Stimulated activated CD8-positive, alpha-beta memory T cell treated with anti-CD3 and anti-CD28 coated beads, Interleukin-4, amount 100 ng/mL, for 48 hours (primary cell): ENCODE results near the gene SRGAP3.
"Not testable (repeated sequence)": the region's sequence is repeated elsewhere in the genome, so short reads cannot be mapped to it uniquely, and the experiment has no call there.

Source experiments
- DNase-seq: peaks from one replicate; pipeline ENCODE4 v3.0.0-alpha.2; 2020

SRGAP3 gene

DNA sequence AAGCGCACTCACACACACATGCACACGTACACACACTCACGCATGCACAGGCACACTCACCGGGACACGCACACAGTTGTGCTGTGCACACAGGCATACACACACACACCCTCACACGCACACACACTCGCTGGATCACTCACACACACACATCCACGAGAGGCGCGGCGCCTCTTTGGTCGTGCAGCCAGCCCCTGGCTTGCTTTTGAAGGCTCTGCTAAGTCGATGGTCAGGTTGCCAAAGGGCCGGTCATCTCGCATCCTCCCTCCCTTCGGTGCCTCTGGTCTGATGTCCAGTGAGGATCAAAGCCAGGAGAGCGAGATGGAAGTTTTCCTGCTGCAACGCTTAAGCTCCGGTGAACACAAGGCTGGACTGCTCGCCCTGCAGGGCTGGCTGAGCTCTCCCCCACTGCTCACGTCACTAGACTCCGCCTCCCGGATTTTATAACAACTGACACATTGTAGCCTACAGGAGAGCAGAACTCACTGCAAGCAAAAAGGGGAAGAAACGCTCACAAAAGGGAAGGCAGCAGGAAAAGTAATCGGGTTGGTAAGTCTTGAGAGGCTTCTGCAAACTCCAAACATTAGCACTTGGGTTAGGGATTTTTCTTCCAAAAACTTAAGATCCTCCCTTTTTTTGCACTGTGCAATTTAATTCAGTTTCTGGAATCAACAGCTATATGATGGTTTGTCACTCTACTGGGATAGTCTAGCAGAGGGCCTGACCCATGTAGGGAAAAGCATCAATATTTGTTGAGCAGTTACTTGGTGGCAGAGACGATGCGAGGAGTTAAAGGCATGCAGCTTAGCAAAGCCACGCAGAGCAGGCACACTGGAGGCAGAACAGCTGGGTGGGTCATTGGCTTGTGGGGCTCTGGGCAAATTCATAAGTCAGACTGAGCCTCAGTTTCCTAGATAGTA is at the start of gene SRGAP3:
Gene SRGAP3, minus strand, starts transcription at position 374 of the 920 bp plus-strand sequence. CDS start 695 bp downstream, outside the sequence.
- DNase-seq: peak; percentile 81

DNA sequence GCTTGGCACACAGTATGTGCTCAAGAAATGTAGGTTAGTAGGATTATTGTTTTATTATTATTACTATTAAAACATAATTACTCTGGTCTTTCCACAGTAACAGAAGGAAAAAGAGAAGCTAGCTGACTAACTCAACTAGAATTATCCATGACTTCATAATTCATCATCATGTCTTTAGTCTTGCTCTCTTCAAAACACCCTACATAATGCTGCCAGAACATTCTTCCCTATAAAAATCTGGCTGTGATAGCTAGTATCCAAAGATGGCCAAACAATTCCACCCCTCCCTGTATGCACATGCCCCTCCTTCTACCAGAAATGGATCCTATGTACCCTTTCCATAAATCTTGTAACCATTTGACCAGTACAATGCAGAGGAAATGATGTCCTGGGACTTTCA is 48.8 kb upstream of the SRGAP3 start:
- DNase-seq: no peak

DNA sequence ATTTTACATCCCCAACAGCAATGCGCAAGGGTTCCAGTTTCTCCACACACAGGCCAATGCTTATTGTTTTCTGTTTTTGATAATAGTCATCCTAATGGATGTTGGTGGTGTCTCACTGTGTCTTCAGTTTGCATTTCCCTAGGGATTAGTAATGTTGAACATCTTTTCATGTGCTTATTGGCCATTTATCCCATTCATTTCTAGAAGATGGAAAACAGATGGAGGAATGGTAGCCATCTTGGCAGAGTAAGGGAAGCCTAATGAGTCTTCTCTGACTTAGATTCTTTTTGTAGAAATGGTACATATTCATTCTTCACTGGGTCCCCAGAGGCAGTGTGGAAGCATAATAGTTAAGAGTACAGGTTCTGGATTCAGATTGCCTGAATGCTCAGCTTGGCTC is 46.8 kb upstream of the SRGAP3 start:
- DNase-seq: no peak

DNA sequence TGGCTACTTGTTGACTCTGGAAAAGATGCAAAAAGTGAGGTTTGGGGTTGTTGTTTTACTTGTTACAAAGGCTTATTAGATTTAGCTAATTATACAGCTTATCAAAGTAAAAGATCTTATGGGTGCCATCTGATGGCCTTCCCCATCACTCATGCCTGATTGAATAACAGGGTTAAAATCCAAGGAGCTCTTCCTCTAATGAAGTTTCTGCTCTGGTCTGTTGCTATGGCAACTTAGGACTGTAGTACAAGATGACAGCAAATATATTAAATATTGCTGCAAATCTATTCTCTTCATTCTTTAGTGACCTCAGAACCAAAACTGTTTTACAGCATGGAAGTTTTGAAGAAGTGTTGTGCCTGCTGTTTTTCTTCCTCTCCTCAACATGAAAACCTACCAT is 45.6 kb upstream of the SRGAP3 start:
- DNase-seq: no peak

DNA sequence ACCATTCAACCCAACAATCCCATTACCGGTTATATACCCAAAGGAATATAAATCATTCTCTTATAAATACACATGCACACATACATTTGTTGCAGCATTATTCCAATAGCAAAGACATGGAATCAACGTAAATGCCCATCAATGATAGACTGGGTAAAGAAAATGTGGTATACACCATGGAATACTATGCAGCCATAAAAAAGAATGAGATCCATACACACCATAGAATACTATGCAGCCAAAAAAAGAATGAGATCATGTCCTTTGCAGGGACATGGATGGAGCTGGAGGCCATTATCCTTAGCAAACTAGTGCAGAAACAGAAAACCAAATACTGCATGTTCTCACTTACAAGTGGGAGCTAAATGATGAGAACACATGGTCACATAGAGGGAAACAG is 44.5 kb upstream of the SRGAP3 start:
- DNase-seq: not testable (repeated sequence)

DNA sequence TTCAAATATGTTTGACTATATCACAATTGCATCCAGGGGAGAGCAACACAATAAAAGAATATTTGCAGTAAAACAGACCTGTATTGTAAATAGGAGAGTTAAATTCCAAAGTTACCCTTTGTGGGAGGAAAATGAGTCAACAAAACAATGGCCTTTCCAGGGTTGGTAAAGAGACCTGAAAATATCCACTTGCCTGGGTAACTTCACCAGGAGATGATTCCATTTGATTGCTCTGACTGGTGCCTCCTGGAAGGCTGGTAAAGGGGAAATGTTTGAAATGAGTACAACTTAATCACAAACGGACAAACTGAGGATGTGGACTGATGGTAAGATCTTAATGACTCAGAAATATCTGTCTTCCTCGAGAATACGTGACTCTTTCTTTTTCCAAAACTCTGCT is 43.6 kb upstream of the SRGAP3 start:
- no peak for DNase-seq

DNA sequence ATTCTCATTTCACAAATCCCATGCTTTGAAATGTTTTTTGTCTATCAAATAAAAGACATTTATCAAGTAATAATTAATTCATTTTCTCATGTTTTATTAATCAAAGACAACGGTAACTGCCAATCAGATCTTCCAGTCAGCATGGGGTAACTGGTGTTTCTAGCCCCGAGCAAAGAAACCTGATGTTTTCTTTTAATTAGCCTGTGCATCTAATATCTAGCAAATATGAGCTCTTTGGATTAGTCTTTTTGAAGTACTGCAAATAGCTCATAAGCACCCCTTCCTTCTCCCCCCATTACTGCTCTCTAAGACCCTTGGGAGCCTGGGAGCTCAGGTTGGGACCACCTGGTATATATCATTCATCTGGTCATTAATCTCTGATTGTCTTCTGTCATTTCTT is 43.1 kb upstream of the SRGAP3 start:
- no peak for DNase-seq

DNA sequence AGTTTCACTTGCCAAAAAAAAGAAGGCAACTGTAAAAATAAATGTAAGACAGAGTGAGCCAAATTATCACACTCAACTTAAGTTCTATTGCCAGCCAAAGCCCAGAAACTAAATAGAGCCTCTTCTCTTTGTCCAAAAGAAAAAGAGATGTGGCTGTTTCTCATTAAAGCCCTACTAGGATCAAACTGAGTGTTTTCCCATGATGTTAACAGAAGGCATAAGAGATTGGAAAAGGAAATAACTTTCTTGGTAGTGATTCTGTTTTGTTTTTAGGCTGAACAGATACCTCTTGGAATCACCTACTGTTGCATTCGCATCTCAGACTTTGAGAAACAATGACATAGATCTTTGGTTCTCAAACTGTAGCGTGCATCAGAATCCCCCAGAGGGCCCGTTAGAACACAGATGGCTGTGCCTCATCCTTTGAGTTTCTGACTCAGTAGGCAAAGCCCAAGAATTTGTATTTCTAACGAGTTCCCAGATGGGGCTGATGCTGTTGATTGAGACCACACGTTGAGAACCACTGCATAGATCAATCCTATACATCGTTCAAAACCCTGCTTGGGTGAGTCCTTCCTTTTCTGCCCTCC is 42.5 kb upstream of the SRGAP3 start:
- DNase-seq: no peak

DNA sequence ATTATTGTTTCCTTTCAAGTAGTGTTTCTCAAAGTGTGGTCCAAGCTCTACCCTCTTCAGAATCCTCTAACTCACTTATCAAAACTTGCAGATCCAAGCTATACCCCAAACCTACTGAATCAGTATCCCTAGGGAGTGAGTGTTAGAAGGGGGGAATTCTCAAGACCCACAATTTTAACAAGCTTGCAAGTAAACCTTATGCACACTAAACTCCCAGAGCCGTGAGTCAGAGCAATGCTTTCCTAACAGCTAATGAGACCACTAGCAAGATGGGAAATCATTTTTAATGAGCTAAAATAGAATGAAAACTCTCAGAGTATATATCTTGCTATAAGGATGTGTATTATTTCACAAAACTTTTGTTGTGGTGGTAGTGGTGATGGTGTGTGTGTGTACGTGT is 41.1 kb upstream of the SRGAP3 start:
- DNase-seq: no peak

DNA sequence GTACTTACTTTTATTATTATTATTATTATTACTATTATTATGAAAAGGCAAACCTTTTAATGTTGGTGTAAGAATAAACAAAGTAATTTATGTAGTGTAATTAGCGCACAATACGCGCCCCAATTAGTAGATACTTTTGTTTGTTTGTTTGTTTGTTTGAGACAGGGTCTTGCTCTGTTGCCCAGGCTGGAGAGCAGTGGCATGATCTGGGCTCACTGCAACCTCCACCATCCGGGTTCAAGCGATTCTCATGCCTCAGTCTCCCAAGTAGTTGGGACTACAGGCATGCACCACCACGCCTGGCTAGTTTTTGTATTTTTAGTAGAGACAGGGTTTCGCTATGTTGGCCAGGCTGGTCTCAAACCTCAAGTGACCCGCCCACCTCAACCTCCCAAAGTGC is 32.1 kb upstream of the SRGAP3 start:
- not testable (repeated sequence) for DNase-seq

DNA sequence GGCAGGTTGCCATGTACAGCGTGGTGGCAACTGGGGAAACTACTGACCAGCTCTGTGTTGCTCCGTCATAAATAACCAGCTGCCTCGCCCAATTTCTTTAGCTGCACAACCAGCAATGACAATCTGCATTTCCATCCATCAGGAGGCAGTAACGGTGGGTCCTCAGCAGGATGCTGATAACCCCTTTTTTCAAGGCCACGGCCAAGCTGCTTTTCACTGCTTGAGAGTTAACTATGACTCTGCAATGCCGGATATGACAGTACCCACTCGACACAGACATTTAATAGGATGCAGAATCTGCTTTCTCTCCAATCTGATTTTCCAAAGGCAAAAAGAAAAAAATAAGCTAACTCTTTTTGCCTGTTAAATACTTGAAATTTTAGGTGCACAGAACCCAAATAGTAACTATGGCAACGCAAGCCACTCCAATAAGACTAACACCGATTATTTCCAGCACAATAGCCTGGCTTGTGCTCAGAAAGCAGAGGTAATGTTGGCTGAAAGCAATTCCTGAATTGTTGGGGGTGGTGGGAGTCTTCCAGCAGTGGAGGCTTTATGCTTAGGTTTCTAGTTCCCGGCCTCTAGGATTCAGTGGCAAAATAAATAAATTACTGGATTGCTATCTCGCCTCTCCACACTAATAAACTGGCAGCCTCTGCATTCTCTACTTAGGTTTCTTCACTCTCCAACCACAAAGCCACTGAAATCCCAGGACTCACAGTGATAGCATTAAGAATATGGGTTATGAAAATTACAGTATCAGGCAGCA is 31.2 kb upstream of the SRGAP3 start:
- DNase-seq: no peak

DNA sequence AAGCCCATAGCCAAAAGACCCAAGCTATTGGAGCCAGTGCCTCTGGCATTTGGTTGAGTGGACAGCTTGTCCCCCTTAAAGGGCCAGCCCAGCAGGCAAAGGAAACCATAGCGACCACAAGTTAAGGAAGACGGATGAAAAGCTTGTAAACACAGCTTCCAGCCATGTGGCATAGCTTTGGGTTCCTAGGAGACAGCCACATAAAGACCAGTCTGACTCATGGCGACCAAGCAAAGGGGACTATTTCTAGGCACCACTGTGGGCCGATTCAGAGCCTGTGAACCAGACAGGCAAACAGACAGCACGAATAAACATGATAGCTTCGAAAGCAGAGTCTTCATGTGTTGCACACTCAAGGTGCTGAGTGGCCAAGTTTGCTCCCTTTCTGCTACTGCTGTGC is 30.5 kb upstream of the SRGAP3 start:
- DNase-seq: no peak

DNA sequence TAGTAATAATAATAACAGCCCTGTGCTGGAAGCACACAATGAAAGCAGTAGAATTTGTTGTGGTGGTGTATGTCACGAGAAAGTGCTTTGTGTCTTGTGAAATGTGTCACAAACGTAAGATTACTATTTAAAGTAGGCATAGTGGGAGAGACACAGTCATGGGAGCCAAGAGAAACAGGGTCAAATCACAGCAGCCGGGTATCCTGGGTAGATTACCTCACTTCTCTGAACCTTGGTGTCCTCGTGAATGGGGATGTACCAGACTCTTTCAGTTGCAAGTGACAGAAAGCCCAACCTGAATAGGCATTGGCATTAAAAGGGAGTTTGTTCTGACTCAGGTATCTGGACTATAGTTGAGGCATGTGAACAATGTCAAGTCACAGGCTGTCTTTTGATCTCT is 29.1 kb upstream of the SRGAP3 start:
- no peak for DNase-seq

DNA sequence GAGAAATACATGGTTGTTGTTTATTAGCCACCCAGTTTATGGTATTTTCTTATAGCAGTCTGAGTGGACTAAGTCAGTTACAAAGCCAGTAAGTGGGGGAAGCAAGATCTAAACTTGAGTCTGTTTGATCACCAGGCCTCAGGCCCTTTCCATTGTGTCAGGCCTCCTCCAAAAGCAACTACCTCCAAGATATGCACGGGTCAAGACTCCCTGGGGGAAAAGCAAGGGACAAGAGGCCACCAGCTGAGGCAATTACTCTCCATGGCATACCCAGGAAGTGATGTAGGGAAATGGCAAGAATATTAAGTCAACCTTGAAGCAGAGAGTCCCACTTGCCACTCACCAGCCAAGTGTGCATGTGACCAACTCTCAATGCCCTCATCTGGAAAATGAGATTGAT is 28.6 kb upstream of the SRGAP3 start:
- DNase-seq: no peak

DNA sequence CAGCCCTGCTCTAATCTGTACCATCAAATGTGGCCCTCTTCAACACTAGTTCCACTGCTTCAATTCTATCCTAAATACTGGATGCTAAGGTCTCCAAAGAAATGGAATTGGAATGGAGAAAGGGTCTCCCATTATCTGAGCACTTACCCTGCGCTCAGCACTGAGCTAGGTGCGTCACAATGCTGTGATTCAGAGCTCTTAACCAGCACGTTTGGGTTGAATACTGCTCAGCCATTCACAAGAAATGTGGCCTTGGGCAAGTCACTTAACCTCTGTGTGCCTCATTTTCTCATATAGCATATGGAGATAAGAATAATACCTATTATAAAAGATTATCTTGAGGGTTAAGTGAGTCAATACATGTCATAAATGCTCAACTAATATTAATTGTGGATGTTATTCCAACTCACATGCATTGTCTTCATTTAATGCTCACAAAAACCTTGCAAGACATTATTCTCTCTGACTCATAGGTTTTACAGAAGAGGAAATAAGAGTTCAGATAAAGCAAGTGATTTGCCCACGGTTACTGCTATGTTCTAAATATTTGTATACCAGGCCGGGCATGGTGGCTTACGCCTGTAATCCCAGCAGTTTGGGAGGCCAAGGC is 27.4 kb upstream of the SRGAP3 start:
- DNase-seq: no peak

DNA sequence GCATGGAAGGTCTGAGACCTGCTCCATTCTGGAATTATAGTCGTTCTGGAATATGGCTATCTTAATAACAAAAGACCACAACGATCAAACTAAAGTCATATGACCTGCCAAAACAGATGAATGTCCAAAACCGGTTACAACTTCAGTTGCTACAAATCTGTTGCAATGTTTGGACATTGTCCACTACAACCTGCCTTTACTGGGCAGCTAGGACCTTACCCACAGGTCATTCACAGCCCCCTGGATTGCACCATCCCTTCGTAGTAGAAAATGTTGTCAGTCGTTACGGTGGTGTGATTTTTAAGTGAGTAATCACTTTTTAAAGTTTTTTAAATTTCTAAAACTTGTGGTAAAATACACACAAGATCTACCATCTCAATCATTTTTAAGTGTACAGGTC is 22.5 kb upstream of the SRGAP3 start:
- DNase-seq: no peak

DNA sequence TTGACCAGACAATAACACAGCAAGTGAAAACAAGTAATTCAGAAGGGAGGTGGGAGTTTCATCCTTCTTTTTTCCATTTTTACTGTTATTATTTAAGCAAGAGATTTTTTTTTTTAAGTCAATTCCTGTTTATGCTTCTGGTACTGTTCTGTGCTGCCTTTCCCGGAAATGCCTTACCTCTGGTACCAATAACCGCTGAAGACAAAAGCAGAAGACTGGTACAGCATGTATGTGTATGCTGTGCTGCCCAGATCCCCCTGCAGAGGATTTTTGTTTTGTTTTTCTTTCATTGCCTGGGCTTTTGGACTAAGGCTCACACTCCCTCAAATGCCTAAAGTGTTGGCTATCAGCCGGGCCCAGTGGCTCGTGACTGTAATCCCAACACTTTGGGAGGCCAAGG is 21.3 kb upstream of the SRGAP3 start:
- DNase-seq: no peak

DNA sequence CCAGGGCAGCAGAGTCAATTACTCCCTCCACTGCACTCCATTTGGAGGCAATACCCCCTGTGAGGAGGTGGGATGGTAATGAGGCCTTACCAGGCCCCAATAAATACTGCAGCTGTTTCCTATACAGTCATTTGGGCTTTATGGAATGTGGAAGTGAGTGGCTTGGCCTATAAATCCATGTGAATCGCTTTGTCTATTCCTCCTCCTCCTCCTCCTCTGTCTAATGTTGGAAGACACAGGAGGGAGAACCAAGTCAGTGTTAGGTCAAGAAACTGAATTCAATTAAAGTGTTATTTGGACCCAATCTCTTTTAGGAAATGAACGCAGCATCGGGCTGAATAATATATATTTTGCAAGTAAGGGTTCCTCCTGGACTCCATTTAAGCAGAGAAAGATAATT is 17.3 kb upstream of the SRGAP3 start:
- no peak for DNase-seq

DNA sequence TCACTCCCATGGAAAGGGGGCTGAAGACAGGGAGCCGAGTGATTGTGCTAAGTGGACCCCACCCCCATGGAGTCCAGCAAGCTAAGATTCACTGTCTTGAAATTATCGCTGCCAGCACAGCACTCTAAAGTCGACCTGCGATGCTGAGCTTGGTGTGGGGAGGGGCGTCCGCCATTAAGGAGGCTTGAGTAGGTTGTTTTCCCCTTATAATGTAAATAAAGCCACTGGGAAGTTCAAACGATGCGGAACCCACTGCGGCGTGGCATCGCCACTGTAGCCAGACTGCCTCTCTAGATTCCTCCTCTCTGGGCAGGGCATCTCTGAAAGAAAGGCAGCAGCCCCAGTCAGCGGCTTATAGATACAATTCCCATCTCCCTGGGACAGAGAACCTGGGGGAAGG is 10.9 kb upstream of the SRGAP3 start:
- DNase-seq: no peak

DNA sequence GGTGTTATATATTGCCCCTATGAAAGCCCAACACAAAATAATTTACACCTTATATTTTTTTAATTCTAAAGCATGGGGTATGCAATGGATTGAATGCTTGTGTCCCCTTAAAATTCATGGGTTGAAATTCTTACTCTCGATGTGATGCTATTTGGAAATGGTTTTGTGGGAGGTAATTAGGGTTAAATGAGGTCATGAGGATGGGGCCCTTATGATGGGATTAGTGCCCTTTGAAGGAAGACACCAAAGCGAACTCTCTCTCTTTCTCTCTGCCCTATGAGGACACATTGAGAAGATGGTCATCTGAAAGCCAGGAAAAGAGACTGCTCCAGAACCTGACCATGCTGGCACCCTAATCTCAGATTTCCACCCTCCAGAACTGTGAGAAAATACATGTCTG is 7.6 kb upstream of the SRGAP3 start:
- no peak for DNase-seq

DNA sequence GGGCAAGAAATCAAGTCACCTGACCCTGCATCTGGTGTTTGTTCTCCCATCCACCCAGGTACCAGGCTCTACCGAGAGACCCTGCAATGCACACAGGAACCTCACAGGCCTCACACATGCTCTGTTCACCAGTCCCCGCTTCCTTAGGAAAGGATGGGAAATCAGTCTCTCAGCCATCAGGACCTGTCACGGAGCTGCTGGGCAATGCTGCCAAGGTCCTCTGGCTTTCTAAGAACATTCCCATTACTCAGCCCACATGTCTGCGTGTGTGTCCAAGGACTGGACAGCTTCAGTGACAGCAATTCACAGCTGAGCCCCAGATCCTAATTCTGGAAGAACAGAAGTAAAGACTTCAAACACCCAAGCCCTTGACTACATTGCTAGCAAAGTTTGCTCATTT is 6.5 kb upstream of the SRGAP3 start:
- DNase-seq: no peak

DNA sequence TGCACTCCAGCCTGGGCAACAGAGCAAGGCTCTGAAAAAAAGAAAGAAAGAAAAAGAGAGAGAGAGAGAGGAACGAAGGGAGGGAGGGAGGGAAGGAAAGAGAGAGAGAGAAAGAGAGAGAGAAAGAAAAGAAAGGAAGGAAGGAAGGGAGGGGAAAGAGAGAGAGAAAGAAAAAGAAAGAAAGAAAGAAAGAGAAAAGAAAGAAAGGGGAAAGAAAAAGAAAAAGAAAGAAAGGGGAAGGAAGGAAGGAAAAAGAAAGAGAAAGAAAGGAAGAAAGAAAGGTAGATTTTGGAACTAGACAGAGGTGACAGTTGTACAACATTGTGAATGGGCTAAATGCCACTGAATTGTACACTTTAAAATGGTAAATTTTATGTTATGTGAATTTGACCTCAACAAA is 5.3 kb upstream of the SRGAP3 start:
- no peak for DNase-seq

DNA sequence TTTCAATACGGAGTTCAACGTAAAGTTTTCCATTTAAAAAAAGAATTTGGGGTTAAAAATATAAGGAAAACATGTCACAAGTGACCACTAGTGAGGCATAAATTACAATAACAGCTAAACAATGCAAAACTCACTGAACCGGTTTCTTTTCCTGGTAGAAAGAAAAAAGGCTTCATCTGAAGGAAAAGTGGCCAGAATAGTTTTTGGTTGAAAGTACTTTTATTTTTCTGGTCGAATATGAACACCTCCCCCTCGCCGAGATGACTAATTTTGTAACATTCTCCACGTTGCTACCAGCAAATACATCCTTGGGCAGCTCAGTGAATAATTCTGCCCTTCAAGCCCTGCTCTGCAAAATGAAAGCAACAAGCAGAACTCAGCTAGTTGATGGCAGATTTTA is 3.9 kb upstream of the SRGAP3 start:
- DNase-seq: no peak
